K562 (cell line): Measurements from ENCODE around the gene CAMK2B. TPM values are rescaled to one million over a fixed set of nuclear protein-coding genes. Genes with fewer than 3 reads are reported as not detected.

Source experiments
- BACH1 ChIP-seq: fragments of 200-800 bp; sonication (Bioruptor generic); IDR thresholded peaks from 2 replicates; pipeline ENCODE4 v1.6.1; 2016; ENCODE audit warnings: missing genetic modification characterization, missing compliant biosample characterization
- GATAD2A ChIP-seq: fragments of 450-650 bp; IDR thresholded peaks from 2 replicates; pipeline ENCODE4 v1.6.1; 2017
- KAT2B ChIP-seq: IDR thresholded peaks from one replicate; pipeline ENCODE4 v1.6.1; 2012; ENCODE audit warnings: low read depth, mild to moderate bottlenecking, control low read depth, inconsistent platforms, low read length, moderate library complexity
- POLR3A ChIP-seq: IDR thresholded peaks from 2 replicates; pipeline ENCODE4 v1.6.1; 2011; ENCODE audit warnings: borderline replicate concordance, mild to moderate bottlenecking, moderate library complexity; ENCODE audit not compliant: insufficient read length, insufficient read depth; ENCODE audit errors: extremely low read depth
- TARDBP ChIP-seq: fragments of 450-650 bp; IDR thresholded peaks from 2 replicates; pipeline ENCODE4 v1.6.1; 2016
- ZBTB17 ChIP-seq: fragments of 450-650 bp; formaldehyde crosslinking; IDR thresholded peaks from 2 replicates; pipeline ENCODE4 v1.4.0; 2020; ENCODE audit warnings: mild to moderate bottlenecking
- ZFP91 ChIP-seq: sonication (generic); formaldehyde crosslinking; IDR thresholded peaks from 2 replicates; pipeline ENCODE4 v1.8.0; 2022; ENCODE audit warnings: mild to moderate bottlenecking, missing genetic modification reagents
- polyA plus RNA-seq, 8 experiments: library from polyadenylated mRNA; depleted of rRNA in 4 of 8; stranded (reverse) in 5 of 8; unstranded in 3 of 8; fragments of >200 nt; fragmentation: Nextera tagmentation in 2 of 8; fragmentation: Illumina TruSeq in 1 of 8; extraction: Ambion mirVana in 2 of 8; extraction: Trizol in 1 of 8; gene quantifications; 2 replicates each; pipeline versions ENCODE4 v1.2.1 to v1.2.3, GENCODE V29; 2011 to 2014; ENCODE audit warnings: inconsistent platforms in 1 of 8, missing spikeins in 1 of 8
- total RNA-seq, 7 experiments: library from RNA; depleted of rRNA in 6 of 7; stranded (reverse); fragments of >200 nt in 6 of 7; fragmentation: Illumina TruSeq in 2 of 7; extraction: Trizol in 2 of 7; gene quantifications; 2 replicates each; pipeline versions ENCODE4 v1.2.1 to v1.2.3, GENCODE V29; 2011 to 2021; ENCODE audit warnings: low replicate concordance in 1 of 7
- TF ChIP-seq, protein P1 (sequence below): fragments of 250-450 bp; sonication (Bioruptor Pico); IDR thresholded peaks from 2 replicates; pipeline ENCODE4 v1.5.0; 2021; ENCODE audit warnings: mild to moderate bottlenecking, borderline replicate concordance

Gene CAMK2B
- total and polyA plus RNA-seq, 9 of the 15 experiments (the other 6 are each of a cell fraction or from before 2014, with no cell fraction given) = 0.04 to 0.09 (median 0.05) TPM; not detected in 4

DNA sequence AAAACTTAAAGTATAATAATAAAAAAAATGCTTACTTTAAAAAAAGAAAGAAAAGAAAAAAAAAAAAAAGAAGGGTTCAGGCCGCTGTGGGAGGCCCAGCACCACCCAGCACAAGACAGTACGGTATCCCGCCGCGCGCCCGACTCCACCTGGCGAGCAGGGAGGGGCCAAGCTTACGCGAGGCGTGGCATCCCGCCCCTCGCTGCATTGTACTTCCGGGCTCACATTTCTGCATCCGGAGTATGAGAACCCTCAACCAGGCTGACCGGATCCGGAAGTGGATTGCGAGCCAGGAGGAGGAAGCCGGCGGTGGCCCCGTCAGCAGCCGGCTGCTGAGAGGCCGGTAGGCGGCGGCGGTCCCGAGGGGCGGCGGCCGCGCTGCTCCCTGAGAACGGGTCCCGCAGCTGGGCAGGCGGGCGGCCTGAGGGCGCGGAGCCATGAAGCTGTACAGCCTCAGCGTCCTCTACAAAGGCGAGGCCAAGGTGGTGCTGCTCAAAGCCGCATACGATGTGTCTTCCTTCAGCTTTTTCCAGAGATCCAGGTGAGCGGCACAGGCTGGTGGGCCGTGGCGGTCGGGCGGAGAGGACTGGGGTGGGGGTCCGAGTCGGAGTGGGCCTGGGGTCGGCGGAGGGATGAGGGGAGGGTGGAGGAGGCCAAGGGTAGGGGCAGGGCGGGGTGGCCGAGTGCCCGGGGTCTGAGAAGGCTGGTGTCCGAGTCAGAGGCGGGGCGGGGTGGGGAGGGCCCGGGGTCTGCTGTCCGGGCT is 124.5 kb downstream of the CAMK2B start, which contains the start of gene YKT6 (continued):
- no peak for TF ChIP-seq KAT2B
- TF ChIP-seq TARDBP = no peak
- no peak for TF ChIP-seq BACH1
- TF ChIP-seq POLR3A = no peak
- TF ChIP-seq ZFP91 (CRISPR knock-in tag) = no peak
- no peak for TF ChIP-seq ZBTB17 (CRISPR knock-in tag)
- TF ChIP-seq, protein P1, sequence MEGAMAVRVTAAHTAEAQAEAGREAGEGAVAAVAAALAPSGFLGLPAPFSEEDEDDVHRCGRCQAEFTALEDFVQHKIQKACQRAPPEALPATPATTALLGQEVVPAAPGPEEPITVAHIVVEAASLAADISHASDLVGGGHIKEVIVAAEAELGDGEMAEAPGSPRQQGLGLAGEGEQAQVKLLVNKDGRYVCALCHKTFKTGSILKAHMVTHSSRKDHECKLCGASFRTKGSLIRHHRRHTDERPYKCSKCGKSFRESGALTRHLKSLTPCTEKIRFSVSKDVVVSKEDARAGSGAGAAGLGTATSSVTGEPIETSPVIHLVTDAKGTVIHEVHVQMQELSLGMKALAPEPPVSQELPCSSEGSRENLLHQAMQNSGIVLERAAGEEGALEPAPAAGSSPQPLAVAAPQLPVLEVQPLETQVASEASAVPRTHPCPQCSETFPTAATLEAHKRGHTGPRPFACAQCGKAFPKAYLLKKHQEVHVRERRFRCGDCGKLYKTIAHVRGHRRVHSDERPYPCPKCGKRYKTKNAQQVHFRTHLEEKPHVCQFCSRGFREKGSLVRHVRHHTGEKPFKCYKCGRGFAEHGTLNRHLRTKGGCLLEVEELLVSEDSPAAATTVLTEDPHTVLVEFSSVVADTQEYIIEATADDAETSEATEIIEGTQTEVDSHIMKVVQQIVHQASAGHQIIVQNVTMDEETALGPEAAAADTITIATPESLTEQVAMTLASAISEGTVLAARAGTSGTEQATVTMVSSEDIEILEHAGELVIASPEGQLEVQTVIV (CRISPR knock-in tag) = no peak
- no peak for TF ChIP-seq GATAD2A
